ENCODE measurements around the gene TBC1D22A. TPM values are rescaled to one million over a fixed set of nuclear protein-coding genes. Genes with fewer than 3 reads are reported as not detected.

The TBC1D22A gene
- total RNA-seq, 1 experiment from 2014 or later = 7.2 TPM

GRCh38 chr22:47120399-47120798, 357.9 kb downstream of the TBC1D22A start:
- DNase-seq (ENCODE audit: low read depth) = no peak

GRCh38 chr22:47121791-47122190, 359.3 kb downstream of the TBC1D22A start:
- no peak for DNase-seq (ENCODE audit: low read depth)

- no peak for DNase-seq (ENCODE audit: low read depth)
Measured at GRCh38 chr22:47122441-47123000, 360.1 kb downstream of the TBC1D22A start.

GRCh38 chr22:47123006-47123826, 360.8 kb downstream of the TBC1D22A start:
- DNase-seq (ENCODE audit: low read depth) = no peak

- DNase-seq (ENCODE audit: low read depth) = no peak
Measured at GRCh38 chr22:47123827-47124442, 361.5 kb downstream of the TBC1D22A start.

GRCh38 chr22:47124451-47124881, 362.0 kb downstream of the TBC1D22A start:
- DNase-seq (ENCODE audit: low read depth) = no peak

- no peak for DNase-seq (ENCODE audit: low read depth)
Measured at GRCh38 chr22:47124961-47125360, 362.5 kb downstream of the TBC1D22A start.

GRCh38 chr22:47125603-47126002, 363.2 kb downstream of the TBC1D22A start:
- peak; percentile 24 for DNase-seq (ENCODE audit: low read depth)

GRCh38 chr22:47126344-47126811, 363.9 kb downstream of the TBC1D22A start:
- DNase-seq (ENCODE audit: low read depth) = no peak

- DNase-seq (ENCODE audit: low read depth) = no peak
Measured at GRCh38 chr22:47127441-47127871, 365.0 kb downstream of the TBC1D22A start.

- no peak for DNase-seq (ENCODE audit: low read depth)
Measured at GRCh38 chr22:47128216-47128615, 365.8 kb downstream of the TBC1D22A start.

- no peak for DNase-seq (ENCODE audit: low read depth)
Measured at GRCh38 chr22:47128622-47129215, 366.3 kb downstream of the TBC1D22A start.

- no peak for DNase-seq (ENCODE audit: low read depth)
Measured at GRCh38 chr22:47129902-47130635, 367.6 kb downstream of the TBC1D22A start.

- DNase-seq (ENCODE audit: low read depth) = no peak
Measured at GRCh38 chr22:47130883-47131631, 368.6 kb downstream of the TBC1D22A start.

GRCh38 chr22:47131632-47132427, 369.4 kb downstream of the TBC1D22A start:
- DNase-seq (ENCODE audit: low read depth) = no peak

GRCh38 chr22:47132428-47132825, 370.0 kb downstream of the TBC1D22A start:
- DNase-seq (ENCODE audit: low read depth) = no peak

GRCh38 chr22:47133061-47133969, 370.9 kb downstream of the TBC1D22A start:
- no peak for DNase-seq (ENCODE audit: low read depth)

GRCh38 chr22:47134222-47134621, 371.8 kb downstream of the TBC1D22A start:
- no peak for DNase-seq (ENCODE audit: low read depth)

GRCh38 chr22:47135338-47135737, 372.9 kb downstream of the TBC1D22A start:
- DNase-seq (ENCODE audit: low read depth) = no peak

Data from RPMI7951 (cell line).